Osteoblast (primary cell): ENCODE results near the gene LRRC63. TPM values are rescaled to one million over a fixed set of nuclear protein-coding genes. Genes with fewer than 3 reads are reported as not detected.
A peak's percentile ranks its signal among the peaks of the same experiment; 100 is the strongest.

ENCODE experiments used
- DNase-seq: peaks from one replicate; pipeline ENCODE4 v3.0.0; 2011; ENCODE audit warnings: low spot score, mixed read lengths; ENCODE audit not compliant: insufficient read length; ENCODE audit errors: missing footprints
- H2AFZ ChIP-seq: 2 replicates; pipeline ENCODE4 v1.6.0; 2011; ENCODE audit warnings: mild to moderate bottlenecking, low read length
- H3K27ac ChIP-seq: 2 replicates; pipeline ENCODE4 v1.5.1; 2011; ENCODE audit warnings: mild to moderate bottlenecking, low read depth, low read length, moderate library complexity
- H3K27me3 ChIP-seq: 2 replicates; pipeline ENCODE4 v1.6.0; 2012; ENCODE audit warnings: mild to moderate bottlenecking, control low read depth, inconsistent platforms, low read length, moderate library complexity; ENCODE audit not compliant: insufficient read depth
- H3K36me3 ChIP-seq: 2 replicates; pipeline ENCODE4 v1.5.1; 2011; ENCODE audit warnings: mild to moderate bottlenecking, low read length, control low read depth, moderate library complexity; ENCODE audit not compliant: insufficient read depth
- H3K4me1 ChIP-seq: 2 replicates; pipeline ENCODE4 v1.5.1; 2011; ENCODE audit warnings: mild to moderate bottlenecking, low read length, control low read depth, moderate library complexity; ENCODE audit not compliant: insufficient read depth
- H3K4me2 ChIP-seq: 2 replicates; pipeline ENCODE4 v1.6.0; 2011; ENCODE audit warnings: mild to moderate bottlenecking, low read length; ENCODE audit not compliant: insufficient read depth
- H3K4me3 ChIP-seq: fragments of 200-600 bp; sonication (generic); 3 replicates; pipeline ENCODE4 v1.5.1; 2012; ENCODE audit warnings: mild to moderate bottlenecking, low read length, inconsistent platforms; ENCODE audit not compliant: insufficient read depth
- H3K79me2 ChIP-seq: 2 replicates; pipeline ENCODE4 v1.6.0; 2012; ENCODE audit warnings: mild to moderate bottlenecking, low read length, control low read depth, inconsistent platforms; ENCODE audit not compliant: insufficient read depth
- H3K9me3 ChIP-seq: 2 replicates; pipeline ENCODE4 v1.5.1; 2011; ENCODE audit warnings: low read depth, low read length, control low read depth
- H4K20me1 ChIP-seq: 2 replicates; pipeline ENCODE4 v1.6.0; 2012; ENCODE audit warnings: mild to moderate bottlenecking, low read length, control low read depth; ENCODE audit not compliant: insufficient read depth
- CTCF ChIP-seq: IDR thresholded peaks from 2 replicates; pipeline ENCODE4 v1.5.1; 2011; ENCODE audit warnings: mild to moderate bottlenecking, low read depth, low read length, moderate library complexity; ENCODE audit errors: extremely low read depth
- total RNA-seq: library from RNA; depleted of rRNA; stranded (reverse); fragments of >200 nt; gene quantifications from 2 replicates; pipeline ENCODE4 v1.2.3, GENCODE V29; 2012

The LRRC63 gene
- total RNA-seq, 1 donor: not detected

GRCh38 chr13:46297361-46297811, 85.7 kb downstream of the LRRC63 start:
- H4K20me1 ChIP-seq: no peaks in the 10 kb centered on the region
- H3K4me3 ChIP-seq: peak overlapping the region; percentile 38
- no peaks in the 10 kb centered on the region for H3K36me3 ChIP-seq
- H3K27me3 ChIP-seq: no peaks in the 10 kb centered on the region
- H2AFZ ChIP-seq: no peak overlapping the region
- peak overlapping the region; percentile 70 for H3K4me2 ChIP-seq
- no peaks in the 10 kb centered on the region for H3K79me2 ChIP-seq
- no peak for TF ChIP-seq CTCF
- H3K27ac ChIP-seq: peak overlapping the region; percentile 92
- H3K4me1 ChIP-seq: peaks cover 34% of the 10 kb centered on the region
- DNase-seq: no peak
- H3K9me3 ChIP-seq: no peaks in the 10 kb centered on the region

DNA sequence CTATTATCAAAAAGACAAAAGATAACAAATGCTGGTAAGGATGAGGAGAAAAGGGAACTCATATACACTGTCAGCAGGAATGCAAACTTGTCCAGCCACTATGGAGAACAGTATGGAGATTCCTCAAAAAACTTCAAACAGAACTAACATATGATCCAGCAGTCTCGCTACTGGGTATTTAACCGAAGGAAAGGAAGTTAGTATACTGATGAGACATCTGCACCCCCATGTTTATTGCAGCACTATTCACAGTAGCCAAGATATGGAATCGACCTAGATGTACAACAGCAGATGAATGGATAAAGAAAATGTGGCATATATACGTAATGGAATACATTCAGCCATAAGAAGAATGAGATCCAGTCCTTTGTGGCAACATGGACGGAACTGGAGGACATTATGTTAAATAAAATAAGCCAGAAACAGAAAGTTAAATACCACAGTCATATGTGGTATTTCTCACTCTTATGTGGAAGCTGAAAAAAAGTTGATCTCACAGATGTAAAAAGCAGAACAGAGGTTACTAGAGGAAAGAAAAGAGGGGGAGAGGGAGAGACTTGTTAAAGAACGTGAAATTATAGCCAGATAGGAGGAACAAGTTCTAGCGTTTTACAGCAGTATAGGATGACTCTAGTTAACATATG, 92.1 kb downstream of the LRRC63 start:
- Histone ChIP-seq H3K4me3 (no peak overlapping the region), H3K36me3 (no peaks in the 10 kb centered on the region), H3K4me2 (no peak overlapping the region), H3K79me2 (no peaks in the 10 kb centered on the region), H3K4me1 (no peaks in the 10 kb centered on the region), H2AFZ (peak overlapping the region; percentile 15), H3K27ac (no peak overlapping the region), H3K9me3 (no peaks in the 10 kb centered on the region), H4K20me1 (no peaks in the 10 kb centered on the region), H3K27me3 (no peaks in the 10 kb centered on the region)
- no peak for DNase-seq
- TF ChIP-seq CTCF: no peak

DNA sequence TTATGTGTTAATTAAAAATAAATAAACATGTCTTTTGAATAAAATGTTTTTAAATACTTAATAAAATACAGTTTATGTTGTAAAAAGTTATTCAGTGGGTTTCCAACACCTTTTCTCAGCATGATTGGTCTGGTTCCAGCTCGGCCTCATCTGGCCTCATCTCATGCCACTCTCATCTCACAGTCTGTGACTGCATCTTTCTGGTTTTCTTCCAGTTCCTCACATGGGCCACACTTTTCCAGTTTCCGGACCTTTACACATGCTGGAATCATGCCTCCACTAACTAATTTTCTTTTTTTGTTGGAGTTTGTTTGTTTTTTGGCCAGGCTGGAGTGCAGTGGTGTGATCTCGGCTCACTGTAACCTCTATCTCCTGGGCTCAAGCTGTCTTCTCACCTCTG, 92.8 kb downstream of the LRRC63 start:
- no peaks in the 10 kb centered on the region for H3K79me2 ChIP-seq
- no peaks in the 10 kb centered on the region for H3K36me3 ChIP-seq
- no peak overlapping the region for H3K4me2 ChIP-seq
- H3K27me3 ChIP-seq: no peaks in the 10 kb centered on the region
- no peaks in the 10 kb centered on the region for H4K20me1 ChIP-seq
- no peak overlapping the region for H3K4me3 ChIP-seq
- DNase-seq: no peak
- TF ChIP-seq CTCF: no peak
- no peaks in the 10 kb centered on the region for H3K4me1 ChIP-seq
- no peaks in the 10 kb centered on the region for H3K9me3 ChIP-seq
- no peak overlapping the region for H3K27ac ChIP-seq
- peak overlapping the region; percentile 1 for H2AFZ ChIP-seq

- Histone ChIP-seq H3K36me3 (no peaks in the 10 kb centered on the region), H3K27me3 (no peaks in the 10 kb centered on the region), H4K20me1 (no peaks in the 10 kb centered on the region), H2AFZ (no peak overlapping the region), H3K27ac (no peak overlapping the region), H3K9me3 (no peaks in the 10 kb centered on the region), H3K4me1 (no peaks in the 10 kb centered on the region), H3K79me2 (no peaks in the 10 kb centered on the region), H3K4me2 (no peak overlapping the region), H3K4me3 (no peak overlapping the region)
- no peak for DNase-seq
- no peak for TF ChIP-seq CTCF
Observed at GRCh38 chr13:46307554-46307953, 95.8 kb downstream of the LRRC63 start.
